GM23338 (cell line): ENCODE results near the gene CAMSAP3. TPM values are rescaled to one million over a fixed set of nuclear protein-coding genes. Genes with fewer than 3 reads are reported as not detected.

Experiments used
- ATAC-seq: fragments of 200-7000 bp; cut with Tn5 transposase; 3 replicates; pipeline ENCODE4 v1.9.1; 2020
- DNase-seq: peaks from one replicate; pipeline ENCODE4 v3.0.0-alpha.2; 2015; ENCODE audit warnings: low spot score
- H2AFZ ChIP-seq: fragments of 200-600 bp; sonication (generic); 2 replicates; pipeline ENCODE4 v1.8.0; 2016; ENCODE audit warnings: antibody characterized with exemption, mild to moderate bottlenecking, moderate library complexity
- H3F3A ChIP-seq: fragments of 200-600 bp; sonication (generic); replicated peaks from 2 replicates; pipeline ENCODE4 v1.8.0; 2017; ENCODE audit warnings: antibody characterized with exemption, mixed run types, low read depth
- H3K27ac ChIP-seq: fragments of 200-600 bp; sonication (generic); 2 replicates; pipeline ENCODE4 v1.6.1; 2016; ENCODE audit warnings: low read depth
- H3K27me3 ChIP-seq: fragments of 200-600 bp; sonication (generic); 2 replicates; pipeline ENCODE4 v1.8.0; 2016; ENCODE audit warnings: mild to moderate bottlenecking, mixed run types, moderate library complexity; ENCODE audit not compliant: insufficient read depth
- H3K36me3 ChIP-seq: fragments of 200-600 bp; sonication (generic); 2 replicates; pipeline ENCODE4 v1.8.0; 2016; ENCODE audit warnings: mild to moderate bottlenecking; ENCODE audit not compliant: insufficient read depth
- H3K4me1 ChIP-seq: fragments of 200-600 bp; sonication (generic); 2 replicates; pipeline ENCODE4 v1.8.0; 2016; ENCODE audit warnings: mild to moderate bottlenecking, moderate library complexity; ENCODE audit not compliant: insufficient read depth
- H3K4me2 ChIP-seq: fragments of 200-600 bp; sonication (generic); 2 replicates; pipeline ENCODE4 v1.7.1; 2017; ENCODE audit warnings: mixed run types
- H3K4me3 ChIP-seq: fragments of 200-600 bp; sonication (generic); 2 replicates; pipeline ENCODE4 v1.6.1; 2016; ENCODE audit warnings: mixed run types
- H3K79me2 ChIP-seq: fragments of 200-600 bp; sonication (generic); replicated peaks from 2 replicates; pipeline ENCODE4 v1.8.0; 2017; ENCODE audit warnings: mild to moderate bottlenecking; ENCODE audit not compliant: insufficient read depth
- H3K9me2 ChIP-seq: fragments of 200-600 bp; sonication (generic); 2 replicates; pipeline ENCODE4 v1.8.0; 2017; ENCODE audit not compliant: insufficient read depth
- H4K20me1 ChIP-seq: fragments of 200-600 bp; sonication (generic); replicated peaks from 2 replicates; pipeline ENCODE4 v1.8.0; 2017; ENCODE audit warnings: mild to moderate bottlenecking; ENCODE audit not compliant: insufficient read depth
- H3K27ac Mint-ChIP-seq: 2 replicates; pipeline ENCODE4 v1.8.0; 2020; ENCODE audit warnings: inconsistent platforms, mild to moderate bottlenecking, moderate library complexity, mixed read lengths
- H3K27me3 Mint-ChIP-seq: 3 replicates; pipeline ENCODE4 v1.8.0; 2022; ENCODE audit warnings: low read depth, mild to moderate bottlenecking, moderate library complexity, mixed read lengths, inconsistent platforms; ENCODE audit not compliant: insufficient read depth, poor library complexity
- H3K36me3 Mint-ChIP-seq: 3 replicates; pipeline ENCODE4 v1.8.0; 2021; ENCODE audit warnings: low read depth, mild to moderate bottlenecking, inconsistent platforms, moderate library complexity, mixed read lengths
- H3K4me1 Mint-ChIP-seq: 3 replicates; pipeline ENCODE4 v1.8.0; 2020; ENCODE audit warnings: mild to moderate bottlenecking, inconsistent platforms, mixed read lengths
- H3K4me3 Mint-ChIP-seq: 3 replicates; pipeline ENCODE4 v1.8.0; 2021; ENCODE audit warnings: moderate library complexity, mild to moderate bottlenecking, inconsistent platforms, mixed read lengths
- H3K9me3 Mint-ChIP-seq: 3 replicates; pipeline ENCODE4 v1.8.0; 2020; ENCODE audit warnings: moderate library complexity, mild to moderate bottlenecking, inconsistent platforms, mixed read lengths
- CREB1 ChIP-seq: fragments of 250-450 bp; sonication (Bioruptor Pico); IDR thresholded peaks from 2 replicates; pipeline ENCODE4 v1.5.0; 2020; ENCODE audit warnings: low read depth, mild to moderate bottlenecking, moderate library complexity
- ETS1 ChIP-seq: IDR thresholded peaks from 2 replicates; pipeline ENCODE4 v1.6.1; 2016; ENCODE audit warnings: antibody characterized with exemption
- EZH2 ChIP-seq: fragments of 200-600 bp; sonication (generic); IDR thresholded peaks from one replicate; pipeline ENCODE4 v1.8.0; 2017; ENCODE audit warnings: antibody characterized with exemption, mild to moderate bottlenecking, low read depth; ENCODE audit not compliant: unreplicated experiment
- EZH2phosphoT487 ChIP-seq: fragments of 200-600 bp; sonication (generic); IDR thresholded peaks from one replicate; pipeline ENCODE4 v1.8.1; 2018; ENCODE audit warnings: antibody characterized with exemption; ENCODE audit not compliant: unreplicated experiment
- JUNB ChIP-seq: IDR thresholded peaks from one replicate; pipeline ENCODE4 v1.6.1; 2016; ENCODE audit warnings: antibody characterized with exemption; ENCODE audit not compliant: unreplicated experiment
- NANOG ChIP-seq: IDR thresholded peaks from 2 replicates; pipeline ENCODE4 v1.6.1; 2016; ENCODE audit warnings: antibody characterized with exemption, borderline replicate concordance
- POLR2AphosphoS5 ChIP-seq: IDR thresholded peaks from 2 replicates; pipeline ENCODE4 v1.6.1; 2016; ENCODE audit warnings: antibody characterized with exemption, low read depth
- STAT1 ChIP-seq: IDR thresholded peaks from one replicate; pipeline ENCODE4 v1.6.1; 2016; ENCODE audit warnings: antibody characterized with exemption; ENCODE audit not compliant: unreplicated experiment
- ZNF114 ChIP-seq: fragments of 250-450 bp; sonication (Bioruptor Pico); IDR thresholded peaks from 2 replicates; pipeline ENCODE4 v1.5.0; 2020; ENCODE audit warnings: mild to moderate bottlenecking, moderate library complexity
- ZNF331 ChIP-seq: fragments of 250-450 bp; sonication (Bioruptor Pico); IDR thresholded peaks from 2 replicates; pipeline ENCODE4 v1.5.0; 2020; ENCODE audit warnings: low read depth, mild to moderate bottlenecking, moderate library complexity
- ZNF462 ChIP-seq: fragments of 250-450 bp; sonication (Bioruptor Pico); IDR thresholded peaks from 2 replicates; pipeline ENCODE4 v1.5.0; 2020; ENCODE audit warnings: mild to moderate bottlenecking, moderate library complexity
- polyA plus RNA-seq: library from polyadenylated mRNA; unstranded; fragments of >200 nt; fragmentation: Nextera tagmentation; extraction: Ambion mirVana; gene quantifications from 2 replicates; pipeline ENCODE4 v1.2.1, GENCODE V29; 2016
- total RNA-seq: library from RNA; depleted of rRNA; stranded (reverse); fragments of >200 nt; shearing (Covaris generic); gene quantifications from 2 replicates; pipeline ENCODE4 v1.2.3, GENCODE V29; 2014
- TF ChIP-seq, protein P1 (sequence below), 2 experiments: fragments of 200-600 bp in 1 of 2; sonication (generic) in 1 of 2; conservative IDR thresholded peaks; 2 replicates each; pipeline versions ENCODE4 v1.5.1 to v1.6.1; 2016 to 2017; ENCODE audit warnings: antibody characterized with exemption in 2 of 2, low read depth in 2 of 2, mild to moderate bottlenecking in 2 of 2, moderate library complexity in 1 of 2

Gene CAMSAP3
- total and polyA plus RNA-seq, 2 experiments from 2014 or later, result 6.4 to 32.2 TPM

GRCh38 chr19:7602240-7602934, 6.7 kb downstream of the CAMSAP3 start (continued):
- TF ChIP-seq CREB1 (CRISPR knock-in tag), result no peak
- no peak for TF ChIP-seq ZNF331 (CRISPR knock-in tag)
- no peak for TF ChIP-seq EZH2phosphoT487
- no peak for TF ChIP-seq NANOG
- TF ChIP-seq JUNB, result no peak
- TF ChIP-seq STAT1, result no peak
- TF ChIP-seq, protein P1, sequence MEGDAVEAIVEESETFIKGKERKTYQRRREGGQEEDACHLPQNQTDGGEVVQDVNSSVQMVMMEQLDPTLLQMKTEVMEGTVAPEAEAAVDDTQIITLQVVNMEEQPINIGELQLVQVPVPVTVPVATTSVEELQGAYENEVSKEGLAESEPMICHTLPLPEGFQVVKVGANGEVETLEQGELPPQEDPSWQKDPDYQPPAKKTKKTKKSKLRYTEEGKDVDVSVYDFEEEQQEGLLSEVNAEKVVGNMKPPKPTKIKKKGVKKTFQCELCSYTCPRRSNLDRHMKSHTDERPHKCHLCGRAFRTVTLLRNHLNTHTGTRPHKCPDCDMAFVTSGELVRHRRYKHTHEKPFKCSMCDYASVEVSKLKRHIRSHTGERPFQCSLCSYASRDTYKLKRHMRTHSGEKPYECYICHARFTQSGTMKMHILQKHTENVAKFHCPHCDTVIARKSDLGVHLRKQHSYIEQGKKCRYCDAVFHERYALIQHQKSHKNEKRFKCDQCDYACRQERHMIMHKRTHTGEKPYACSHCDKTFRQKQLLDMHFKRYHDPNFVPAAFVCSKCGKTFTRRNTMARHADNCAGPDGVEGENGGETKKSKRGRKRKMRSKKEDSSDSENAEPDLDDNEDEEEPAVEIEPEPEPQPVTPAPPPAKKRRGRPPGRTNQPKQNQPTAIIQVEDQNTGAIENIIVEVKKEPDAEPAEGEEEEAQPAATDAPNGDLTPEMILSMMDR (conservative IDR thresholded peaks at IDR 0.05; ENCODE audit: low read depth in 2 of 2), result no peak
- TF ChIP-seq ZNF114 (CRISPR knock-in tag), result no peak
- no peak for TF ChIP-seq POLR2AphosphoS5
- TF ChIP-seq EZH2, result no peak

DNA sequence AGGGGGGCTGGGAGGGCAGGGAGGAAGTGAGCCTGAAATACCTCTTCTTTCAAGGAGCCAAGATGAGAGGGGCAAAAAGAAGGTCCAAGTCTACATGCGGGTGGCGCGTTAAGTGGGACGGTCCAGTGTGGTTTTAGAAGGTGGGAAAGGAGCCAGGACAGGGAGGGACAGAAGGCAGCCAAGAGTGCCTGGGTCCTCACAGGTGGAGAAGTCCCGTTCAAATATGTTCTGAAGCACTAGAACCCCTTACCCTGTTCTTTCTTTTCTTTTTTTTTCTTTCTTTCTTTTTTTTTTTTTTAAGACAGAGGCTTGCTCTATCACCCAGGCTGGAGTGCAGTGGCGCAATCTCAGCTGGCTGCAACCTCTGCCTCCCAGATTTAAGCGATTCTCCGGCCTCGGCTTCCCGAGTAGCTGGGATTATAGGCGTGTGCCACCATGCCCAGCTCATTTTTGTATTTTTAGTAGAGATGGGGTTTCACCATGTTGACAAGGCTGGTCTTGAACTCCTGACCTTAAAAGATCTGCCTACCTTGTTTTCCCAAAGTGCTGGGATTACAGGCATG, 7.4 kb downstream of the CAMSAP3 start:
- no peaks in the 10 kb centered on the region for H3K9me2 ChIP-seq
- Mint-ChIP-seq H3K4me3 (no peak overlapping the region), H3K4me1 (peaks cover 20% of the 10 kb centered on the region), H3K9me3 (peaks cover 3% of the 10 kb centered on the region; the same call in 2 of the 3 replicates), H3K27ac (peak overlapping the region; percentile 80; the same call in 1 of the 2 replicates), H3K27me3 (peaks cover 20% of the 10 kb centered on the region), H3K36me3 (peaks cover 13% of the 10 kb centered on the region)
- no peak overlapping the region for H3K4me3 ChIP-seq
- peaks cover 19% of the 10 kb centered on the region for H4K20me1 ChIP-seq
- H2AFZ ChIP-seq, result no peak overlapping the region
- ATAC-seq (no peak), DNase-seq (no peak)
- H3K79me2 ChIP-seq, result peaks cover 25% of the 10 kb centered on the region
- H3K27ac ChIP-seq, result no peak overlapping the region
- no peaks in the 10 kb centered on the region for H3K27me3 ChIP-seq
- no peaks in the 10 kb centered on the region for H3K36me3 ChIP-seq
- no peaks in the 10 kb centered on the region for H3F3A ChIP-seq
- H3K4me2 ChIP-seq, result no peak overlapping the region
- H3K4me1 ChIP-seq, result peaks cover 6% of the 10 kb centered on the region
- TF ChIP-seq STAT1, result no peak
- no peak for TF ChIP-seq ZNF462
- no peak for TF ChIP-seq JUNB
- no peak for TF ChIP-seq ZNF114 (CRISPR knock-in tag)
- TF ChIP-seq ETS1, result no peak
- no peak for TF ChIP-seq NANOG
- no peak for TF ChIP-seq CREB1 (CRISPR knock-in tag)
- no peak for TF ChIP-seq POLR2AphosphoS5
- TF ChIP-seq ZNF331 (CRISPR knock-in tag), result no peak
- TF ChIP-seq EZH2phosphoT487, result no peak
